Panc1 (cell line): ENCODE data around the gene NEMP1. TPM values are rescaled to one million over a fixed set of nuclear protein-coding genes. Genes with fewer than 3 reads are reported as not detected.

Experiments used
- ATAC-seq: fragments of 200-7000 bp; cut with Tn5 transposase; 2 replicates; pipeline ENCODE4 v1.9.1; 2020; ENCODE audit warnings: mild to moderate bottlenecking, moderate library complexity
- BruUV-seq: library from RNA; stranded (reverse); fragments of 400-500 nt; replicated peaks from 2 replicates; lab custom pipeline; 2021; lab: Mats Ljungman, UMichigan
- CTCF ChIA-PET: fragments of 300-600 bp; sonication (Branson Sonifier 250); formaldehyde crosslinking; loops from one replicate; lab custom pipeline; 2022; ENCODE audit warnings: antibody characterized with exemption; lab: Charles Lee
- POLR2A ChIA-PET: fragments of 300-600 bp; sonication (Branson Sonifier 250); formaldehyde crosslinking; loops from one replicate; lab custom pipeline; 2022; ENCODE audit warnings: antibody characterized with exemption; lab: Charles Lee
- DNase-seq: peaks from one replicate; pipeline ENCODE4 v3.0.0-alpha.2; 2010; ENCODE audit warnings: low read depth, low spot score
- H3K27ac ChIP-seq: 2 replicates; pipeline ENCODE4 v1.5.1; 2011; ENCODE audit warnings: mild to moderate bottlenecking, low read length, inconsistent platforms
- H3K27me3 ChIP-seq: fragments of 200-500 bp; sonication (Bioruptor generic); 2 replicates; pipeline ENCODE4 v1.6.0; 2014; ENCODE audit warnings: low read length, inconsistent platforms; ENCODE audit not compliant: control insufficient read depth, insufficient read depth
- H3K36me3 ChIP-seq: fragments of 200-500 bp; sonication (Bioruptor generic); 2 replicates; pipeline ENCODE4 v1.5.1; 2014; ENCODE audit warnings: inconsistent platforms, mild to moderate bottlenecking, low read length, moderate library complexity; ENCODE audit not compliant: control insufficient read depth, insufficient read depth
- H3K4me1 ChIP-seq: 2 replicates; pipeline ENCODE4 v1.5.1; 2011; ENCODE audit warnings: inconsistent platforms, mild to moderate bottlenecking, low read length, moderate library complexity; ENCODE audit not compliant: control insufficient read depth, insufficient read depth
- H3K4me3 ChIP-seq, 2 experiments: 2 replicates each; pipeline ENCODE4 v1.5.1; 2011 to 2012; ENCODE audit warnings: low read depth in 2 of 2, low read length in 2 of 2, mild to moderate bottlenecking in 2 of 2, inconsistent platforms in 1 of 2, moderate library complexity in 1 of 2
- H3K9me3 ChIP-seq: fragments of 200-500 bp; sonication (Bioruptor generic); 2 replicates; pipeline ENCODE4 v1.5.1; 2014; ENCODE audit warnings: low read depth, mild to moderate bottlenecking, inconsistent platforms, low read length, moderate library complexity; ENCODE audit not compliant: control insufficient read depth, insufficient read depth
- CTCF ChIP-seq: fragments of 450-650 bp; IDR thresholded peaks from 2 replicates; pipeline ENCODE4 v1.5.1; 2017; ENCODE audit warnings: mild to moderate bottlenecking
- POLR2AphosphoS5 ChIP-seq: IDR thresholded peaks from 2 replicates; pipeline ENCODE4 v1.6.1; 2012; ENCODE audit warnings: mild to moderate bottlenecking, low read depth, low read length, moderate library complexity
- REST ChIP-seq, 2 experiments: IDR thresholded peaks; 2 replicates each; pipeline ENCODE4 v1.6.1; 2011 to 2012; ENCODE audit warnings: low read depth in 2 of 2, control low read depth in 1 of 2, low read length in 1 of 2, mild to moderate bottlenecking in 1 of 2, moderate library complexity in 1 of 2; ENCODE audit not compliant: insufficient read depth in 1 of 2
- SIN3A ChIP-seq: IDR thresholded peaks from 2 replicates; pipeline ENCODE4 v1.6.1; 2012; ENCODE audit warnings: low read depth, mild to moderate bottlenecking, low read length, moderate library complexity, borderline replicate concordance; ENCODE audit not compliant: insufficient read depth
- TCF7L2 ChIP-seq: IDR thresholded peaks from 2 replicates; pipeline ENCODE4 v1.6.1; 2011; ENCODE audit warnings: mild to moderate bottlenecking, low read depth, low read length, inconsistent platforms
- in situ Hi-C: cut with HindIII; loops from 2 replicates; pipeline ENCODE4 v1.10.0; 2016; ENCODE audit warnings: low sequenced_read_pairs, low pct_unique_long_range_greater_than_20kb
- intact Hi-C: fragments of 100-400 bp; cut with micrococcal nuclease; formaldehyde crosslinking; loops from one replicate; pipeline ENCODE4 v1.10.0; 2022; ENCODE audit not compliant: unreplicated experiment
- total RNA-seq: library from RNA; stranded (reverse); gene quantifications from one replicate; pipeline ENCODE4 v1.2.1, GENCODE V29; 2021; ENCODE audit not compliant: unreplicated experiment

Gene NEMP1
- total RNA-seq, 1 experiment from 2014 or later = 46.9 TPM

GRCh38 chr12:57101892-57102695 lies 23.5 kb upstream of the NEMP1 start:
- in situ Hi-C loops = no loop called here
- ATAC-seq (peak; percentile 35; the same call in 1 of the 2 replicates), DNase-seq (no peak)
- no peaks in the 10 kb centered on the region for H3K9me3 ChIP-seq
- TF ChIP-seq TCF7L2 (no peak), SIN3A (no peak), REST (IDR thresholded peaks at IDR 0.05; ENCODE audit: insufficient read depth in 1 of 2, low read depth in 2 of 2, low read length in 1 of 2) (no peak), CTCF (no peak), POLR2AphosphoS5 (no peak)
- no peaks in the 10 kb centered on the region for H3K27me3 ChIP-seq
- no peaks in the 10 kb centered on the region for H3K36me3 ChIP-seq
- no TSS peak for BruUV-seq
- CTCF ChIA-PET = interaction anchor here (0.6 to 0.7 kb wide), 2 partner anchors 22 to 36 kb away, joined by 3 to 7 read pairs; no protein-coding TSS in a partner anchor
- intact Hi-C loops = no loop called here
- POLR2A ChIA-PET = interaction anchor here (0.6 to 0.8 kb wide), 2 partner anchors 475 to 733 kb away, joined by 3 to 4 read pairs; no protein-coding TSS in a partner anchor
- H3K4me1 ChIP-seq = peaks cover 4% of the 10 kb centered on the region; the same call in 1 of the 2 replicates
- no peak overlapping the region for H3K4me3 ChIP-seq
- no peak overlapping the region for H3K27ac ChIP-seq

- intact Hi-C loops = no loop called here
- TF ChIP-seq SIN3A (no peak), CTCF (no peak), REST (IDR thresholded peaks at IDR 0.05; ENCODE audit: insufficient read depth in 1 of 2, low read depth in 2 of 2, low read length in 1 of 2) (no peak), POLR2AphosphoS5 (no peak), TCF7L2 (no peak)
- Histone ChIP-seq H3K27me3 (no peaks in the 10 kb centered on the region), H3K27ac (no peak overlapping the region), H3K4me3 (no peak overlapping the region), H3K4me1 (peaks cover 4% of the 10 kb centered on the region; the same call in 1 of the 2 replicates), H3K9me3 (no peaks in the 10 kb centered on the region), H3K36me3 (no peaks in the 10 kb centered on the region)
- ChIA-PET CTCF (no interaction called here), POLR2A (no interaction called here)
- in situ Hi-C loops = no loop called here
- no peak for DNase-seq
- BruUV-seq = no TSS peak
- ATAC-seq = no peak
Observed at GRCh38 chr12:57099766-57100165, 21.2 kb upstream of the NEMP1 start.
